ENCODE results near the gene FLT1.

DNA sequence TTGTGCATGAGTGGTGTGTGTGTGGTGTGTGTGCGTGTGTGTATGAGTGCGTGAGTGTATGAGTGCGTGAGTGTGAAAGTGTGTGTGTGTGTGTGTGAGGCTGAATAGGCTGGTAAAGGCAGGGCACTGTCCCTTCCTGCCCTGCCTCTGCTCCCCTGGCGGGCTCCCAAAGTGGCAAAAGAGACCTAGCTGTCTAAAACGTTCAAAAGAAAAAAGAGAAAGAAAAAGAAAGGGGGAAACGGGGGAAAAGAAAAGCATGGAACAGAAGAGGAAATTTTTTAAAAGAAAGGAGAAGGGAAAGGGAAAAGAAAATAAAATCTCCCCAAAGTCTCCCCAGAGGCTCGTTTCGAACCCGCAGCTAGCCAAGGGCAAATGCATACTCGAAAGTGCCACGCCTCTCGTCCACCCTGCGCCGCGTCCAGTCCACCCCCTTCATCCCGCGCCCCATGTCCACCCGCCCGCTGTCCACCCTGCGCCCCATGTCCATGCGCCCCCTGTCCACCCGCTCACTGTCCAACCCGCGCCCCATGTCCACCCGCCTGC, 37.0 kb upstream of the FLT1 start:
- no peak for TF ChIP-seq CTCF (IDR thresholded peaks at IDR 0.05)
- no peak for TF ChIP-seq ZFX (IDR thresholded peaks at IDR 0.05; ENCODE audit: borderline replicate concordance)

Data from 22Rv1 (cell line).